ENCODE measurements around the gene NAPG. TPM values are rescaled to one million over a fixed set of nuclear protein-coding genes. Genes with fewer than 3 reads are reported as not detected.

Gene NAPG
- total RNA-seq, 1 donor from 2014 or later: 44.8 TPM

DNA sequence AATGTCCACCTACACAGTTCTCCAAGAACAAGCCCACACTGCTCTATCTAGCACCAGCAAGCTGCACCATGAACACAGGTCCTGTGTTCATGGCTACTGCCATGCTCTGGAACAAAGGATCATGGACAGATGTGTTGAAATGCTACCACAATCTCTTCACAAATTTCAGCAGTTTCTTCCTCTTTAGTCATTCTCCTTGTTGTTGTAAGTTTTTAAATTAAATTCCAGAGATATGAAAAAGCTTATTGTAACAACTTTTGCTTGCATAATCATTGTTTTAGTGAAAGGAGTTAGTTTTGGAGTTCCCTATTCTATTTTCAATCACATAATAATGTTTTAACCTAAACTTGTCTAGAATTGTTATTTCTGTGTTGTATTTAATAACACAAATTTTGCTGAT, 17.2 kb upstream of the NAPG start:
- no peak for DNase-seq (ENCODE audit: low spot score)
- intact Hi-C loops (cut with DNase I): no loop called here

DNA sequence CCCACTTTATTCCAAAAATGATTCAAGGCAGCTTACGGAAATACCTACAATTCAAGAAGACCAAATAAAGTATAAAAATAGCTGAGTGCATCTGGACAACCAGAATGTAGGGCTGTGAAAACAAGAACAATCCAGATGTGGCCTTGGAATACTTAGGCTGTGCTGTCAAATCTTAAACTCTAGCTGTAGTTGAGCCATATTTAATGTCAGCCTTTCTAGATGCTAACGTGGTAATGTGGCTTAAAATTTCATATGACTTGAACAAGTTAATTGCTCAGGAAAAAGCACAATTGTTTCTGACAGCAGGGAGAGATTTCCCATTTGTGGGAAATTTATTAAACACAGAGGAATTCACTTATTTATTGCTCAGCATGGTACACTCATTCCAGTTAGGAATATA, 14.6 kb upstream of the NAPG start:
- no peak for DNase-seq (ENCODE audit: low spot score)
- intact Hi-C loops (cut with DNase I): loop anchor here (10.0 kb wide), 2 partner anchors 406 to 826 kb away; no protein-coding TSS in a partner anchor

DNA sequence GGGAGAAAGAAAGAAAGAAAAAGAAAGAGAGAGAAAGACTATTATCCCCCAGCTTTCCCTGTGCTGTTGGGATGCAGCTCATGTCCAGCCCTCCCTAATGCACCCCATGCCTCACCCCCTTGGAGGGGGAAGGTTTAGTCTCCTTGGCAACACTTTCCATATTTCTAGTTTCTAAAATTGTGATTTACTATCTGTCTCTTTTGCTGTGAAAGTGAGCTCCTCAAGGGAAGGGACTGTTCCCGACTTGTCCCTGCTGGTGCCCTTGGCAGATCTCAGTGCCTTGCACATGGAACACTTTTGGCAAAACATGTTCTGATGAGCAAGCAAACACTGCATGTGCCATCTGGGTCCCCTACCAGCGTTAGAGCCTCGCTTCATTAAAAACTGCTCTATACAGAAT, 11.7 kb upstream of the NAPG start:
- intact Hi-C loops (cut with DNase I): loop anchor here (10.0 kb wide), 2 partner anchors 409 to 829 kb away; no protein-coding TSS in a partner anchor
- no peak for DNase-seq (ENCODE audit: low spot score)

DNA sequence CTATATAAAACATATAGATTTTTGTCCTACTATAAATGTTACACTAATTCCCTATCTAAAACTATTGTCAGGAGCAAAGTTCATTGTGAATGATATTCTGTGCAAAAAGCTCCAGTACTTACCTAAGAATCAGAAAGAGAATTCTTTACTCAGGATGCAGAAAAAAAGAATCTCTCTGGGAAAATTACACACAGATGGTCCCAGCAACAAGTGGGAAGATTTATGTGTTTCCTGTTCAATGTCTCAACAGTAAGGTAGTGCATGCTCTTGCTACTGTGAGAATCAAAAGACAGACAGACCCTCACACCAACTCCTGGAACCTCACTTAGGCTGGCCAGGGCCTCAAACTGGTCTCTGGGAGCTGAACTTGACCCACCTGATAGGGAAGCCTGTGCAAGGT, 11.2 kb upstream of the NAPG start:
- intact Hi-C loops (cut with DNase I): loop anchor here (10.0 kb wide), 2 partner anchors 410 to 830 kb away; no protein-coding TSS in a partner anchor
- DNase-seq (ENCODE audit: low spot score): no peak

DNA sequence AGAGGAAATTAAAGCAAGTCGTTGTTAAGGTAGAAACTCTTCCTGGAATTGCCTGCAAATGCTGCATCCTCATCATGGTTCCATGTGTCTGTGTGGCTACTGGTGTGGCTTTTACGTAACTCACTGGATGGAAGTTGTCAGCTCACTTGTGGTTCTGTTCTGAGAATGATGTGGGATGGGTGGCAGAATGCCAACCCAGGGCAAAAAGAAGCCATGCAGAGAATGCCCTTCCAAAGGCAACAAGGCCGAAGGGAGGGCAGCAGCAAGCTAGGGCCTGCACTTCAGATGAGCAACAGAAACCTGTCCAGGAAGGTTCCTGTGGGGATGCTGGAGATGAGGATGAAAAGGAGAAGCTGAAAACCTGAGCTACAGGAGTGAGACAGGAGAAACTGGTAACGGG, 10.4 kb upstream of the NAPG start:
- intact Hi-C loops (cut with DNase I): loop anchor here (10.0 kb wide), 2 partner anchors 411 to 831 kb away; no protein-coding TSS in a partner anchor
- no peak for DNase-seq (ENCODE audit: low spot score)

DNA sequence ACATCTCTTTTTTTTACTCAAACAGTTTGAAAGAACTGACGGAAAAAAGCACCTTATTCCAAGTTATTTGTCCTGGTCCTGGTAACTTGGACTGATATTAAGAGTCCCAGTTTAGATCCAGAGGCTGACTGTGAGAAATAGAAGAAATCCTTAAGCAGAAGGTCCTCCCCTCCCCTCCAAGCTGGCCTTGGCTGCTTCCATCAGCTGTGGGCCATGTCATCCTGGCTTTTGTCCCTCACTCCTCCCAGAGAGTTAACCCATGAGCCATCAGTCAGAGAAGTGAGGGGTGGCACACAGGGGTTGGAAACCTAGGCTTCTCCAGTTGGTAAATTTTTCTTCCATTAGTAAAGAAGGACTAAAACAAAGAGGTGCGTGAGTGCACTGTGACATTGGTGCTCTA, 9.7 kb upstream of the NAPG start:
- intact Hi-C loops (cut with DNase I): loop anchor here (10.0 kb wide), 2 partner anchors 411 to 831 kb away; no protein-coding TSS in a partner anchor

DNA sequence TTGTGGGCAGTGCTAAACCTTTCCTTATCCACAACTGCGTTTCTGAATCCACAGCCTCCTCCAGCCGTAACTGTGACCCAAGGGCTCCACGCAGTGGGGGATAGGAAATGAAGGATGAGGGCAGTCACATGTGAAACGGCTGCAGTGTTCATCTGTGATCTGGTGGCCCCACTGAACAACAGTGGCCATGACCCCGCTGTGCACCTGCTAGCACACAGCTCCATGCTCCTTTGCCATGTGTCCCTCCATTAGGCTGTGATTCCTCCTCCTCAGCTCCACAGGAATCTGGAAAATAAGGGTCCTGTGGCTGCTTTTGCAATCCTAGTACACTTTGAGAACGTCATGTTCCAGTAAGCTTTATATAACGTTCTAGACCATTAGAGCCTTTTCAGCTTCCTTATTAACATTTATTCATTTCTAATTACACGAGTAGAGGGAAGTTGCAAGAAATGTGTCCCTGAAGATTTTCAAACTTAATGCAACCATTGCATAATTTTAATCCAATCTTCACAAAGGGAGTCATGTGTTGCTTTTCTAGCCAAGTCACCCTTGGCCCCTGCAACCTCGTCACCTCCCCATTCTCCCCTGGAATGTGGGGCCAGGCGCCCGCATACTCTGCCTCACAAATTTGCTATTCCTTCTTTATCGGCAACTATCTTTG, 7.1 kb upstream of the NAPG start:
- DNase-seq (ENCODE audit: low spot score): no peak
- intact Hi-C loops (cut with DNase I): loop anchor here (1.0 to 10.0 kb wide), 4 partner anchors 66 to 834 kb away; no protein-coding TSS in a partner anchor

More for the DNA sequence above, 9.7 kb upstream of the NAPG start:
- DNase-seq (ENCODE audit: low spot score): no peak

DNA sequence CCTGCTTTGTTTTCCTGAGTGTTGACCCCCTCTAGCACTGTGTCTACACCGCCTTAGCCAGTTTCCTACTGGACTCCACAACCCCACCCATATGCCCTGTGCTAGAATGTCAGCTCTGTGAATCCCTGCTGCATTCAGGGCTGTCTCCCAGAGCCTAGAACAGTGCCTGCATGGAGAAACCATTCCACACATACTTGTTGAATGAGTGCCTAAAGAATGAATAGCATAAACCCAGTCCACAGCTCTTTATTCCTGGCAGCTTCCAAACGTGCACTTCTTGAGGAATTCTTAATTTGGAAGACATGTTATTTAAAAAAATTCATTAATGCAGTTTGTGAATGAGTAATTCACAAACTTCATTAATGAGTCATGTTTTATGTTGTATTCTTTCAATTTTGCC, 6.5 kb upstream of the NAPG start:
- intact Hi-C loops (cut with DNase I): loop anchor here (2.0 to 10.0 kb wide), 3 partner anchors 67 to 835 kb away; no protein-coding TSS in a partner anchor
- no peak for DNase-seq (ENCODE audit: low spot score)

DNA sequence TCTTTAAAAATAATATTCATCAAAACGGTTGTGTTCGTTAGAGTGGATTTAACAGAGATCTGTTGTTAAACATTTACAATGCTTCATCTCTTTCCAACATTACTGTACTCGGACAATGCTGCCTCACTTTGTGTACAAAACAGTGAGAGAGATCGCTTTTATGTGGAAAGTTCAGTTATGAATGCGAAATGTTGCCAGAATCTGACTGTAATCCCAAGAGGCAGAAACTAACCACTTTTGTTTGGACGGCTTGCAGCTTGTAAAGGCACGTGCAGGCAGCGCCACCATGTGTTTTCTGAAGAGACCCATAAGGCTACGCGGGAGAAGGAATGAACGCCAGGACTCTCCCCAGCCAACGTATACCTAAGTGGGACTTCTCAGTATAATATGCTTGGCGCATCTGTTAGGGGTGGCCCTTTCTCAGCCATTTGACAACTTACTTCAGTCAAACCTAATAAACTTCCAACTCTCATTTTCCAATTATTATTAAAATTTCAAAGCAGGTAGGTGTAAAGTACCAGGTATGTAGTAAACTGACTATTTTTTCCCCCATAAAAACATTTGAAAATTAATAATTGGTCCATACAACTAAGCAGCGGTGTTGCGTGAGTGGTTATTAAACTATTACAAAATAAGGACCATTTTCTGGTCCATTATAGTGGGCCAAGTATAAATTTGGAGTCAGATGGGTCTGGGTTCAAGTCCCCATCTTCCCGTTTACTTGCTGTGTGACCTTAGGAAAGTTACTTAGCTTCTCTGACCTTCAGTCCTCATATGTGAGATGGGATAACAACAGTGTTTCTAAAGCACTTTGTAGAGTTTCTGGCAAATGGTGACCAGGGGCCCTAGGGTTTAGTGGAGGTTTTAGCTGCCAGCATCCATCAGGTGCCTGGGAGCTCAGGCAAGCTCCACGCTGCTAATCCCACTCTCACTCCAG, 5.6 kb upstream of the NAPG start:
- DNase-seq (ENCODE audit: low spot score): peak; percentile 82
- intact Hi-C loops (cut with DNase I): loop anchor here (2.0 to 10.0 kb wide), 6 partner anchors 67 to 905 kb away; partner anchors contain the start of gene PPP4R1

DNA sequence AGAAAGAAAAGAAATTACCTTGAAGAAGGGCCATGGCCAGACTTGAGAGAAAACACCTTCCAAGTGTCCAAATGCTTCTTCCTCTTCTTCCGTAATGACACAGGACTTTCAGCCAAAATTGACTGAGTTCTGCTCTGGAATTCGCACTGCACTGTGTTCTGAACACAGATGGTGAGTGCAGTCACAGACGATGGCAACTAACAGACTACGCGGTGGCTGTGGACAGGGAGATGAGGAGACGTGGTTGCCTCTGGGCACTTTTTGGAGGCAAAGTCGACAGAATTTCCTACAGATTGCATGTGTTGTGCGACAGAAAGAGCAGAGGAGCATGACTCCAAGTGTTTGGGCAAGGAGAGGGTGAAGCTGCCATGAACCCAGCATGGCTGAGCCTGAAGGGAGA, 4.3 kb upstream of the NAPG start:
- intact Hi-C loops (cut with DNase I): loop anchor here (2.0 to 10.0 kb wide), 3 partner anchors 549 to 907 kb away; partner anchors contain the start of gene PPP4R1

DNA sequence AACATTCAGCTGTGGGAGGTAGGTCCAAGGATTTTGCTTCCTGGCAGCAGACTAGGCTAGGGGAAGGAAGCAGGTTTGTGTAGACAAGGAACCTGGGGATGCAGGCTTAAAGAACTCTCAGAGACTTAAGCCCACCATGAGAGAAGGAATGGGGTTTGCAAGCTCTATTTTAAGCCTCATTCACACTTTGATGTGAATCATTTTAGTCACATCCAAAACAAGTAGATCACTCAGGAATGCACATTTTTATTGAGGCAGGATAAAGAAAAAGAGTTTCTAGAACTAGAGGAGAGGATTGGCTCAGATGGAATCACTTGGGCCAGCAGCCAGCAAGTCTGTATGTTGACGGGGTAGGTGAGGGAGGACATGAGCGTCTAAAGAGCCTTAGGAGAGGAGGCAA, 3.3 kb upstream of the NAPG start:
- DNase-seq (ENCODE audit: low spot score): no peak
- intact Hi-C loops (cut with DNase I): loop anchor here (10.0 kb wide), 2 partner anchors 698 to 908 kb away; partner anchors contain the start of gene PPP4R1

More for the DNA sequence above, 4.3 kb upstream of the NAPG start:
- DNase-seq (ENCODE audit: low spot score): no peak

DNA sequence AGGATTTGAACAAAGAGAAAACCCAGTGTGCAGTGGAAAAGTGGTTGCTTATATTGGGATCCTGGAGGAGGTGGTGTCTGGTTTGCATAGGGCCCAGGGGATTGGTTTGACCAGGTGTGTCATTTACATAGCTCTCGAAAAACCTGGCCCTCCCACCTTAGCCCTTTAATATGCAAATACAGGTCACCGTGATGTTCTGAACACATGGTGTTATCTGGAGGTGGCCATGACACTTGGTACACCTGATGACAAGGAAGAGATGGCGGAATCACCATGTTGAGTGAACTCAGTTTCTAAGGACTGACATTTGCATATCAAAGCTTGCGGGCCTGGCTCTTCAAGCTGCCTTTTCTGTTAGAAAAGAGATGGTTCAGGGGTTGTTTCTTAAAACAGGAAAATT, 2.3 kb upstream of the NAPG start:
- intact Hi-C loops (cut with DNase I): loop anchor here (10.0 kb wide), 2 partner anchors 699 to 909 kb away; partner anchors contain the start of gene PPP4R1
- DNase-seq (ENCODE audit: low spot score): no peak

DNA sequence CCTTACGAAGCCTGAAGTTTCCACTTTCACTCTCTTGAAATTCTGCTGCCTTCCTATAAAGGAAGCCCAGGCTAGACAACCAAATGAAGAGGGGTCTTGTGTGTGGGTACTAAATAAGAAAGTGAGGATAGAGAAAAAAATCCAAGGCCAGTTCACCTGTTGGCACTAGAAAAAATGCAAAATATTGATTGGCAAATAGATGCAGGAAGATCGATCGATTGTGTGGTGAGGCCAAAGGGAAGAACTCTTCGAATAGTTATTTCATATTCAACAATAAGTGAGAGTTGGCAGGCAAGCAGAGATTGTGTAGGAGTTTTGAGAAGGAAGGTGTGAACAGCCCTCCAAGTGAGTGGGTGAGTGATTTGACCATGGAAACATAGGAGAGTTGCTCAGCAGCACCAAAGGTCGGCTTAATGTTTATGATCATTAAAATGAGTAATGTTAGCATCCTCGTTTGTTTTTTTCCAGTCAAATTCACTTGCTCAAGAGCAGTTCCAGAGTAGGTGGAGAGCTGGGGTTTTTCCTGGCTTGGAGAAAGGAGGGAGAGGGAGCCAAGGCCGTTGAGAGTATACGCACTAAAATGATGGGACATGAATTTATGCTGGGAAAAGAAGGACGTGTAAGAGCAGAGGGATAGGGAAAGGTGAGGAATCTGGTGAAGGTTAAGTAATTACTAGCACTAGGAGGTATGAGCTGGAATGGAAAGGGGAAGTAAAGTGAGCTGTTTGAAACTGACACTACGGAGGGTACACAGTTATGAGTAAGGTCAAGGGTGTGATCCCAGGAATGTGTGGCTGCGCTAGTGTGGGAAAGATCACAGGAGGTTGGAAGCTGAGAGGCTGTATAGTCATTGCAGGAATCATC, 1.1 kb upstream of the NAPG start:
- intact Hi-C loops (cut with DNase I): loop anchor here (10.0 kb wide), 2 partner anchors 700 to 910 kb away; partner anchors contain the start of gene PPP4R1
- no peak for DNase-seq (ENCODE audit: low spot score)

DNA sequence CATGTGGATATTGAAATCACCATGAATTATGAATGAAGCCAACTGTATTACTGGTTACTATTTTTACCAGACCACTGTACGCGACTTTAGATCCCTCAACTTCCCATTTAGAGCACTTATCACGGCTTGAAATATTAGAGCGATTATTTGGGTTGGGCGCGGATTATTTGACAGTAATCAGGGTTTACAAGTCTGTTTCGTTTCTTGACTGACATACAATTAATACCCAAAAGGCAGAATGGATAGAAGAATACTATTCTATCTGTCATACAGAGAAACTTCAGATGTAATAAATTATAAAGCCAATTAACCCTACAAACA, 496 bp upstream of the NAPG start:
- intact Hi-C loops (cut with DNase I): loop anchor here (10.0 kb wide), 2 partner anchors 701 to 911 kb away; partner anchors contain the start of gene PPP4R1
- DNase-seq (ENCODE audit: low spot score): no peak

DNA sequence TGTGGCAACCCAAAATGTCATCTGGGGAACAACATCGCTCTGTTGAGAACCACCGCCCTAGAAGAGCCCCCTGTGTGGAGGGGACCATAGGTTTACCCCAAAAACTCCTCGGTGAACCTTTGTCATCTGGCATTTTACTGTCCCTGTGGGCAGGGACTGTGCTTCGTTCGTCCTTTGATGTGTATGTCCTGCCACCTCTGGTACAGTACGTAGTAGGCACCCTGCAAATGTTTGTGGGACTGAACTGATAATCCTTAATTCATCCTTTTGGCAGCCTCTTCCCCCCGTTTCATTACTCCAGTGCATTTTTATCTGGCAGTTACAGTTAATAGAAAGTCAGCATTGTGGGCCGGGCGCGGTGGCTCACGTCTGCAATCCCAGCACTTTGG, 728 bp downstream of the NAPG start:
- intact Hi-C loops (cut with DNase I): loop anchor here (10.0 kb wide), 2 partner anchors 702 to 912 kb away; partner anchors contain the start of gene PPP4R1
- DNase-seq (ENCODE audit: low spot score): no peak

DNA sequence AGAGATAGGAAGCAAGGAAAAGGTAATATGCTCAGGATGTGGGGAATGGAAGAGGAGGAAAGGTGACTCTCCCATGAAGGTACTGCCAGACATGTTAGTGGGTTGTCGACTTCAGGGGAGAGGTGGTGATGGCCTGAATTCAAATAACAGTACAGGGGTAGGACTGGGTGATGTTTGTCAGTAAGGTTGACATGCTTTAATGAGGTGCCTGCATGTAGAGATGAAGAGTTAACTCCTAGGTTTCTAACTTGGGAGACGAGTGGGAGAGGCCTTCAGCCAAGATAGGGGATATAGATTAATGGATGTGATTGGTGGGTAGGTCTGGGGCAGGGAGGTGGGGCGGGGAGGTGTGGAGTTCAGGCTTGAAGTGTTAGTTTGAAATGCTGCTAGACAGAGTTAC, 2.6 kb downstream of the NAPG start:
- intact Hi-C loops (cut with DNase I): loop anchor here (10.0 kb wide), 2 partner anchors 704 to 914 kb away; partner anchors contain the start of gene PPP4R1
- DNase-seq (ENCODE audit: low spot score): no peak

DNA sequence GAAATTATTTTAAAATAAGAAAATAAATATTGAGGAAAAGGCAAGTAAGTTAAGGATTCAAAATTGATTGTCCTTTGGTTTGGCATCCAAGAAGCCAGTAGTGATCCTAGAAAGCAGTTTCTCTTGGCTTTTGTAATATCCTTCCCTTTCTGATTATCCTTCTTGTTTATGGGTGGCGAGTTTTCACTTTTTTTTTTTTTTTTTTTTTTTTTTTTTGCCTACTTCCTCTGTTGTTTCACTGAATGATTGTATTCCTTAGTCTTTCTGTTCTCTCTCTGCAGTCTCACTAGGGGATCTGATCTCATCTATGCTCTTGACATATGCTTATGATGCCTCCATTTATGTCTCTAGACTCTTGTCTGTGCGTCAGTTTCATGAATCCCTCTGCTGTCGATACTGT, 4.2 kb downstream of the NAPG start:
- DNase-seq (ENCODE audit: low spot score): no peak
- intact Hi-C loops (cut with DNase I): no loop called here

DNA sequence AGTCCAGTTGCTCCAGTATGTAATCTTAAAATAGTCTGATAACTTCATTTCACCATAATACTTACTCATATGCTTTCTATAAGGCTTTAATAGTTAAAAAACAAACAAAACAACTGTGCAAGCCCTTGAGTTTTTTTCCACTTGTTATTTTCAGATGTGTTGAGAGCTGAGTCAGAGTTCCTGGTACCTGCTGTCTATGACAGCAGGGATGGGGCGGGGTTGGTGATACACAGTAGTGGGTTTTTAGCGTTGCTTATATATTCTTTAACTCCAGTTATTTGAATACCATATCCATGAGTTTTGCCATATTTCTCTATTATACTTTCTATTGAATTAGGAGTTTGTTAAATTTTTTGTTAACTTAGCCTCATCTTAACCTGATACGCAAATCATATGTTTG, 5.0 kb downstream of the NAPG start:
- intact Hi-C loops (cut with DNase I): no loop called here
- DNase-seq (ENCODE audit: low spot score): no peak

DNA sequence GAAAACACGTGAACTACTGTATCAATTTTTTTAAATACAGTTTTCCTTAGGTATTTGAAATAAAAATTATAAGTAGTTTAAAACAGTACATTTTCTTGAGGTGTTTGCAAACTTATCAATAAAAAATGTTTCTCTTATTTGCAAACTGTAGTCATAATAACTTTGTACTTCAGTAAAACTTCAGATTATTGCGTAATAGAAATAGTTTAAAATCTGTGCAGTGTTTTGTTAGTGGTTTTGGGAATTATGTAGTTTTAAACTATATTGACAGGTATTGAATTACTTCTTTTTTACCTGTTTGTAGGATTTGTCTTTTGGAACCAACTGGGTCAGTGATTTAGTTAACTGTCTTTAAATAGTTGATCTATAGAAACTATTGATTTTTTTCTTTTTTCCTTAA, 7.3 kb downstream of the NAPG start:
- intact Hi-C loops (cut with DNase I): no loop called here
- DNase-seq (ENCODE audit: low spot score): no peak

Data from cardiac septum (tissue), 1 donor.